Measurements from ENCODE around the gene ALPP.
"Not testable (repeated sequence)": the region's sequence is repeated elsewhere in the genome, so short reads cannot be mapped to it uniquely, and the experiment has no call there.

The ALPP gene

GRCh38 chr2:232369126-232369951, 9.2 kb upstream of the ALPP start:
- Histone ChIP-seq H3K36me3 (ENCODE audit: insufficient read depth, low read length) (no peaks in the 10 kb centered on the region), H3K9me2 (ENCODE audit: low read depth, low read length) (no peaks in the 10 kb centered on the region), H3K4me2 (ENCODE audit: low read length) (no peak overlapping the region), H3K4me3 (ENCODE audit: low read depth, low read length, poor library complexity, severe bottlenecking) (no peak overlapping the region), H3K27me3 (ENCODE audit: insufficient read depth, low read length) (no peaks in the 10 kb centered on the region), H3K4me1 (ENCODE audit: insufficient read depth, low read length, severe bottlenecking) (no peaks in the 10 kb centered on the region), H3K27ac (ENCODE audit: low read depth, low read length, poor library complexity, severe bottlenecking) (no peak overlapping the region), H3F3A (ENCODE audit: insufficient read depth, low read length) (no peaks in the 10 kb centered on the region), H4K20me1 (ENCODE audit: insufficient read depth, low read length) (no peaks in the 10 kb centered on the region), H3K9me3 (ENCODE audit: low read length) (no peaks in the 10 kb centered on the region), H3K9ac (ENCODE audit: low read length) (no peak overlapping the region), H3K79me2 (ENCODE audit: insufficient read depth, low read length) (no peaks in the 10 kb centered on the region), H2AFZ (ENCODE audit: low read length) (no peak overlapping the region)
- TF ChIP-seq, protein P1, sequence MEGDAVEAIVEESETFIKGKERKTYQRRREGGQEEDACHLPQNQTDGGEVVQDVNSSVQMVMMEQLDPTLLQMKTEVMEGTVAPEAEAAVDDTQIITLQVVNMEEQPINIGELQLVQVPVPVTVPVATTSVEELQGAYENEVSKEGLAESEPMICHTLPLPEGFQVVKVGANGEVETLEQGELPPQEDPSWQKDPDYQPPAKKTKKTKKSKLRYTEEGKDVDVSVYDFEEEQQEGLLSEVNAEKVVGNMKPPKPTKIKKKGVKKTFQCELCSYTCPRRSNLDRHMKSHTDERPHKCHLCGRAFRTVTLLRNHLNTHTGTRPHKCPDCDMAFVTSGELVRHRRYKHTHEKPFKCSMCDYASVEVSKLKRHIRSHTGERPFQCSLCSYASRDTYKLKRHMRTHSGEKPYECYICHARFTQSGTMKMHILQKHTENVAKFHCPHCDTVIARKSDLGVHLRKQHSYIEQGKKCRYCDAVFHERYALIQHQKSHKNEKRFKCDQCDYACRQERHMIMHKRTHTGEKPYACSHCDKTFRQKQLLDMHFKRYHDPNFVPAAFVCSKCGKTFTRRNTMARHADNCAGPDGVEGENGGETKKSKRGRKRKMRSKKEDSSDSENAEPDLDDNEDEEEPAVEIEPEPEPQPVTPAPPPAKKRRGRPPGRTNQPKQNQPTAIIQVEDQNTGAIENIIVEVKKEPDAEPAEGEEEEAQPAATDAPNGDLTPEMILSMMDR (IDR thresholded peaks at IDR 0.05; ENCODE audit: low read length): no peak
- no peak for TF ChIP-seq EZH2 (IDR thresholded peaks at IDR 0.05; ENCODE audit: borderline replicate concordance, low read length)

- H2AFZ ChIP-seq (ENCODE audit: low read length); H3K27me3 ChIP-seq (ENCODE audit: insufficient read depth, low read length); H3F3A ChIP-seq (ENCODE audit: insufficient read depth, low read length); H3K9me2 ChIP-seq (ENCODE audit: low read depth, low read length); H3K36me3 ChIP-seq (ENCODE audit: insufficient read depth, low read length); H3K79me2 ChIP-seq (ENCODE audit: insufficient read depth, low read length); H3K9ac ChIP-seq (ENCODE audit: low read length); H3K4me1 ChIP-seq (ENCODE audit: insufficient read depth, low read length, severe bottlenecking); H3K4me3 ChIP-seq (ENCODE audit: low read depth, low read length, poor library complexity, severe bottlenecking); H4K20me1 ChIP-seq (ENCODE audit: insufficient read depth, low read length); H3K9me3 ChIP-seq (ENCODE audit: low read length); H3K27ac ChIP-seq (ENCODE audit: low read depth, low read length, poor library complexity, severe bottlenecking); H3K4me2 ChIP-seq (ENCODE audit: low read length): not testable (repeated sequence)
Observed at GRCh38 chr2:232370007-232370406, 8.5 kb upstream of the ALPP start.

DNA sequence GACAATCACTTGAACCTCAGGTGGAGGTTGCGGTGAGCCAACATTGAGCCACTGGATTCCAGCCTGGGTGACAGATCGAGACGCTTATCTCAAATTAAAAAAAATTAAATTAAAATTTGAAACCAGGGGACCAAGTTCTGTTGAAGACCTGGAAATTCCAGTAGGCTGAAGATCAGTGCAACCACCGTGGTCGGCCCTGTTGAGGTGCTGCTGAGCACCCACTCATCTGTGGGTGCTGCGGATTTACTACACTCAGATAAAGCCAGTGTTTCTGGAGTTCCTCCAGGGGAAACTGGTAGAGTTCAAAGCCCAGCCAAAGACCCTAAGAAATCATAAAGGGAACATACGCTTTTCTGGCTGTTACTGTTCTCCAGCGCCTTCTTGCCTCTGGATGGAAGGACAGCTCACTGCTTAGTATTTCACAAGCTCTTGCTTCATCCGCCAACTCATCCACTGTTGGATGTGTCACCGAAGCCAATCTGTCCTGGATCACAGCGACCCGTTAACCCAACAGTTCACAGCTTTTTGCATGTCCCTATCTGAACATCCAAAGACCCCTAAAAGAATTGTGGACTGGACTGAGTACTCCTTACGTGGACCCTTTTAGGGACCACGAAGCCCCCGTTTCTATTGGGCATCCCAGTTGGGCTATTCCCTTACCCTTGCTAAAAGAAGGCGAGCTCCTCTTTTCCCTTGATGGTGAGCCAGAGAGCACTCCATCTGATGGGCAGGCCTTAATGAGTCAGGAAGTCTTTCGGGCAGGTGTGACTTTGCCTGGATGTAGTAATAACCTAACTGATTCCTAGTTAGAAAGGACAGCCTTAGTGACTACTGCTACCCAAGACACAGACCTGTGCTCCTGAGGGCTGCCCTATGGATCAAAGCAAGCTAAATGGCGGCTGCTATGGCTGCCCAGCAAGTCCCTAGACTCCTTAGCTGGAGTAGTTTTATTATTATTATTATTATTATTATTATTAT, 6.0 kb upstream of the ALPP start:
- no peaks in the 10 kb centered on the region for H3F3A ChIP-seq (ENCODE audit: insufficient read depth, low read length)
- TF ChIP-seq EZH2 (IDR thresholded peaks at IDR 0.05; ENCODE audit: borderline replicate concordance, low read length): no peak
- TF ChIP-seq, protein P1 (IDR thresholded peaks at IDR 0.05; ENCODE audit: low read length): no peak

More for the DNA sequence above, 6.0 kb upstream of the ALPP start:
- H3K9me3 ChIP-seq (ENCODE audit: low read length): no peaks in the 10 kb centered on the region
- no peaks in the 10 kb centered on the region for H3K4me1 ChIP-seq (ENCODE audit: insufficient read depth, low read length, severe bottlenecking)
- H3K27me3 ChIP-seq (ENCODE audit: insufficient read depth, low read length): no peaks in the 10 kb centered on the region
- no peaks in the 10 kb centered on the region for H4K20me1 ChIP-seq (ENCODE audit: insufficient read depth, low read length)
- H3K9ac ChIP-seq (ENCODE audit: low read length): no peak overlapping the region
- no peak overlapping the region for H3K27ac ChIP-seq (ENCODE audit: low read depth, low read length, poor library complexity, severe bottlenecking)
- H3K36me3 ChIP-seq (ENCODE audit: insufficient read depth, low read length): no peaks in the 10 kb centered on the region
- no peaks in the 10 kb centered on the region for H3K79me2 ChIP-seq (ENCODE audit: insufficient read depth, low read length)
- H3K4me2 ChIP-seq (ENCODE audit: low read length): no peak overlapping the region
- H3K9me2 ChIP-seq (ENCODE audit: low read depth, low read length): no peaks in the 10 kb centered on the region
- no peak overlapping the region for H3K4me3 ChIP-seq (ENCODE audit: low read depth, low read length, poor library complexity, severe bottlenecking)
- H2AFZ ChIP-seq (ENCODE audit: low read length): no peak overlapping the region
